Stimulated activated CD4-positive, alpha-beta T cell treated with anti-CD3 and anti-CD28 coated beads, Interleukin-2, amount 100 ng/mL, for 24 hours (primary cell): ENCODE results near the gene KIF3B.
"Not testable (repeated sequence)": the region's sequence is repeated elsewhere in the genome, so short reads cannot be mapped to it uniquely, and the experiment has no call there.

Experiments
- DNase-seq, 2 donors: peaks; one replicate each; pipeline ENCODE4 v3.0.0-alpha.2; 2020

KIF3B gene

GRCh38 chr20:32277361-32278198 is at the start of gene KIF3B:
KIF3B (plus strand) TSS chr20:32277651; CDS start chr20:32309778, 32,127 bp downstream.
- peak; percentile 85 to 88 for DNase-seq

- DNase-seq: no peak
Measured at GRCh38 chr20:32227744-32228688, 49.4 kb upstream of the KIF3B start.

GRCh38 chr20:32229251-32229747 is 48.2 kb upstream of the KIF3B start:
- no peak for DNase-seq

- DNase-seq: no peak
Measured at GRCh38 chr20:32230707-32231106, 46.7 kb upstream of the KIF3B start.

GRCh38 chr20:32231245-32231644 is 46.2 kb upstream of the KIF3B start:
- DNase-seq: no peak

- peak; percentile 36 to 52 for DNase-seq
Measured at GRCh38 chr20:32231847-32232246, 45.6 kb upstream of the KIF3B start.

- peak in 1 of 2 donors; percentile 40 for DNase-seq
Measured at GRCh38 chr20:32232326-32232886, 45.0 kb upstream of the KIF3B start.

GRCh38 chr20:32233286-32233685 is 44.2 kb upstream of the KIF3B start:
- no peak for DNase-seq

GRCh38 chr20:32234135-32234808 is 43.2 kb upstream of the KIF3B start:
- DNase-seq: no peak

- no peak for DNase-seq
Measured at GRCh38 chr20:32235331-32236047, 42.0 kb upstream of the KIF3B start.

- no peak for DNase-seq
Measured at GRCh38 chr20:32236048-32236533, 41.4 kb upstream of the KIF3B start.

GRCh38 chr20:32236819-32237218 is 40.6 kb upstream of the KIF3B start:
- no peak for DNase-seq

GRCh38 chr20:32237419-32237818 is 40.0 kb upstream of the KIF3B start:
- DNase-seq: no peak

GRCh38 chr20:32238483-32239425 is 38.7 kb upstream of the KIF3B start:
- DNase-seq: no peak

GRCh38 chr20:32240205-32240604 is 37.2 kb upstream of the KIF3B start:
- no peak for DNase-seq

- DNase-seq: no peak
Measured at GRCh38 chr20:32241807-32242206, 35.6 kb upstream of the KIF3B start.

GRCh38 chr20:32244150-32244823 is 33.2 kb upstream of the KIF3B start:
- DNase-seq: no peak

- DNase-seq: no peak
Measured at GRCh38 chr20:32244959-32245358, 32.5 kb upstream of the KIF3B start.

- not testable (repeated sequence) for DNase-seq
Measured at GRCh38 chr20:32246208-32246607, 31.2 kb upstream of the KIF3B start.

- no peak for DNase-seq
Measured at GRCh38 chr20:32248043-32248442, 29.4 kb upstream of the KIF3B start.
